Measurements from ENCODE around the gene SRSF12. TPM values are rescaled to one million over a fixed set of nuclear protein-coding genes. Genes with fewer than 3 reads are reported as not detected.
A peak's percentile ranks its signal among the peaks of the same experiment; 100 is the strongest.

The SRSF12 gene
- total and polyA plus RNA-seq, 5 experiments from 2014 or later: 0.05 to 0.20 TPM; not detected in 3

- H3K36me3 Mint-ChIP-seq: peaks cover 0 to 2% (median 0%) of the 10 kb centered on the region in 3 donors
- H3K27ac Mint-ChIP-seq: no peak overlapping the region
- peaks cover 0 to 8% (median 0%) of the 10 kb centered on the region in 5 donors for H3K27me3 Mint-ChIP-seq
- POLR2A ChIA-PET: interaction anchor here (1.4 kb wide), 1 partner anchor 36 kb away, joined by 3 read pairs; no protein-coding TSS in a partner anchor
- DNase-seq: no peak
- no peak for ATAC-seq
- H3K4me3 Mint-ChIP-seq: peak overlapping the region; percentile 46 to 88 (median 72)
- no peaks in the 10 kb centered on the region for H3K9me3 Mint-ChIP-seq
- peaks cover 8 to 11% (median 10%) of the 10 kb centered on the region in 4 donors for H3K4me1 Mint-ChIP-seq
Observed at GRCh38 chr6:89118931-89119330, 1.1 kb upstream of the SRSF12 start.

- ATAC-seq: no peak
- Mint-ChIP-seq H3K27ac (peak overlapping the region in 6 of 10 donors; percentile 0 to 81 (median 65)), H3K9me3 (no peaks in the 10 kb centered on the region), H3K4me3 (peak overlapping the region; percentile 76 to 91 (median 86)), H3K36me3 (peaks cover 0 to 2% (median 0%) of the 10 kb centered on the region in 3 donors), H3K27me3 (peaks cover 0 to 8% (median 0%) of the 10 kb centered on the region in 5 donors), H3K4me1 (peaks cover 8 to 11% (median 10%) of the 10 kb centered on the region in 4 donors)
- POLR2A ChIA-PET: interaction anchor here (1.1 to 1.6 kb wide), 3 partner anchors 33 to 37 kb away, joined by 3 to 8 read pairs (median 6); partner anchors contain the start of gene PNRC1
- no peak for DNase-seq
Observed at GRCh38 chr6:89116702-89117101, 1.2 kb downstream of the SRSF12 start.

DNA sequence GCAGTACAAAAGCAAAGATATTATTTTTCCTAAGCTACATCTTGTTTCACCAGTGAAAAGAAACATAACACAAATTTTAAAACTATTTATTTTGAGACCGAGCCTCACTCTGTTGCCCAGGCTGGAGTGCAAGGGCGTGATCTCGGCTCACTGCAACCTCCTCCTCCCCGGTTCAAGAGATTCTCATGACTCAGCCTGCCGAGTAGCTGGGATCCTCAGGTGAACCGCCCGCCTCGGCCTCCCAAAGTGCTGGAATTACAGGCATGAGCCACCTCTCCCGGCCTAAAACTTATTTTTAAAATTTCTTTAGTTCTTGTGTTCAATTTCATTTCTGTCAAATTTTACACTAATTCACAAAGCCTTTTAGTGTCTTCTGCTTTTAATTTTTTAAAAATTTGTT, 5.9 kb downstream of the SRSF12 start:
- Mint-ChIP-seq H3K9me3 (no peaks in the 10 kb centered on the region), H3K27me3 (peaks cover 0 to 6% (median 0%) of the 10 kb centered on the region in 5 donors), H3K4me1 (peaks cover 2 to 4% (median 2%) of the 10 kb centered on the region in 4 donors), H3K4me3 (no peak overlapping the region), H3K36me3 (peaks cover 0 to 2% (median 0%) of the 10 kb centered on the region in 3 donors), H3K27ac (no peak overlapping the region)
- POLR2A ChIA-PET: no interaction called here
- DNase-seq (no peak), ATAC-seq (no peak)

DNA sequence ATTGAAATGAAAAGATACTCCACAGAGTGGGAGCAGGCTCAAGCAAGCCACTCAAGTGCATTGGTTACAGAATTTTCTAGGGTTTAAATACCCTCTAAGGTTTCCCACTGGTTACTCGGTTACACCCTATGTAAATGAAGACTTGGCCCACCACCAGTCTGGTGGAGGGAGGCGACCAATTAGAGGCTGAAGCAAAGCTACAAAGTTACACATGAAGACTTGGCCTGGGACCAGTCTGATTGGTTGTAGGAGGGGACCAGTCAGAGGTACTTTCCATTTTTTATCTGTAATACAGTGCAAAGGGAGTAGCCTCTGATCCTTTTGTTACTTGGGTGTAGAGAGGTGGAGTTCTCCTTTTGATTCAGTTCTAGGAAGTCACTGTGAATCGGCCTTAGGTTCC, 7.6 kb downstream of the SRSF12 start:
- Mint-ChIP-seq H3K27me3 (peaks cover 0 to 2% (median 0%) of the 10 kb centered on the region in 5 donors), H3K27ac (no peak overlapping the region), H3K36me3 (peaks cover 0 to 2% (median 0%) of the 10 kb centered on the region in 3 donors), H3K9me3 (no peaks in the 10 kb centered on the region), H3K4me3 (no peak overlapping the region), H3K4me1 (no peaks in the 10 kb centered on the region)
- DNase-seq (no peak), ATAC-seq (no peak)
- POLR2A ChIA-PET: no interaction called here

DNA sequence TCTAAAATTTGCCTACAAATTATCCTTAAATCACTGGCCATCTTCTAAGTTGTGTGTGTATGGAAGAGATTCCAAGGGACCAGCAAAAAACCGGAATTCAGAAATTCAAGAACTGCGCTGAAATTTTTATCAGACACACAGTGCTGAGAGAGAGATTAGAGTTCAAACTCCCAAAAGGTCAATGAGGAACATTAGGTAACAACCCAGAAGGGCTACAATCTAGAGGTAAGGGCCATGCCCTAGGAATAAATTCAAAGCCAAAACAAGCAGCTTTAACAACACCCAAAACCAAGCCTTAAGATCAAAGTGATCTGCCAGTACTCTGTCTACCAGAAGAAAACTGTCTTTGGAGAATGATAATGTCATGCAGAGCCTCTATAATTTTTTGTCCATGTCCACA, 17.8 kb downstream of the SRSF12 start:
- H3K9me3 Mint-ChIP-seq: no peaks in the 10 kb centered on the region
- POLR2A ChIA-PET: no interaction called here
- no peak overlapping the region for H3K27ac Mint-ChIP-seq
- H3K4me3 Mint-ChIP-seq: no peak overlapping the region
- H3K4me1 Mint-ChIP-seq: no peaks in the 10 kb centered on the region
- H3K36me3 Mint-ChIP-seq: peaks cover 0 to 10% (median 7%) of the 10 kb centered on the region in 3 donors
- no peak for DNase-seq
- no peaks in the 10 kb centered on the region for H3K27me3 Mint-ChIP-seq
- ATAC-seq: no peak

- POLR2A ChIA-PET: no interaction called here
- H3K27me3 Mint-ChIP-seq: no peaks in the 10 kb centered on the region
- no peak overlapping the region for H3K27ac Mint-ChIP-seq
- no peak for DNase-seq
- no peaks in the 10 kb centered on the region for H3K4me1 Mint-ChIP-seq
- H3K36me3 Mint-ChIP-seq: peaks cover 0 to 8% (median 7%) of the 10 kb centered on the region in 3 donors
- no peak overlapping the region for H3K4me3 Mint-ChIP-seq
- no peak for ATAC-seq
- no peaks in the 10 kb centered on the region for H3K9me3 Mint-ChIP-seq
Observed at GRCh38 chr6:89098461-89098860, 19.4 kb downstream of the SRSF12 start.

- ATAC-seq (no peak), DNase-seq (no peak)
- POLR2A ChIA-PET: no interaction called here
- no peak overlapping the region for H3K4me3 Mint-ChIP-seq
- no peaks in the 10 kb centered on the region for H3K9me3 Mint-ChIP-seq
- H3K4me1 Mint-ChIP-seq: peaks cover 29 to 62% (median 60%) of the 10 kb centered on the region in 4 donors
- H3K27me3 Mint-ChIP-seq: no peaks in the 10 kb centered on the region
- peak overlapping the region in 6 of 10 donors; percentile 5 to 79 (median 32) for H3K27ac Mint-ChIP-seq
- H3K36me3 Mint-ChIP-seq: peaks cover 12 to 43% (median 28%) of the 10 kb centered on the region in 3 donors
Observed at GRCh38 chr6:89087881-89088280, 30.0 kb downstream of the SRSF12 start.

DNA sequence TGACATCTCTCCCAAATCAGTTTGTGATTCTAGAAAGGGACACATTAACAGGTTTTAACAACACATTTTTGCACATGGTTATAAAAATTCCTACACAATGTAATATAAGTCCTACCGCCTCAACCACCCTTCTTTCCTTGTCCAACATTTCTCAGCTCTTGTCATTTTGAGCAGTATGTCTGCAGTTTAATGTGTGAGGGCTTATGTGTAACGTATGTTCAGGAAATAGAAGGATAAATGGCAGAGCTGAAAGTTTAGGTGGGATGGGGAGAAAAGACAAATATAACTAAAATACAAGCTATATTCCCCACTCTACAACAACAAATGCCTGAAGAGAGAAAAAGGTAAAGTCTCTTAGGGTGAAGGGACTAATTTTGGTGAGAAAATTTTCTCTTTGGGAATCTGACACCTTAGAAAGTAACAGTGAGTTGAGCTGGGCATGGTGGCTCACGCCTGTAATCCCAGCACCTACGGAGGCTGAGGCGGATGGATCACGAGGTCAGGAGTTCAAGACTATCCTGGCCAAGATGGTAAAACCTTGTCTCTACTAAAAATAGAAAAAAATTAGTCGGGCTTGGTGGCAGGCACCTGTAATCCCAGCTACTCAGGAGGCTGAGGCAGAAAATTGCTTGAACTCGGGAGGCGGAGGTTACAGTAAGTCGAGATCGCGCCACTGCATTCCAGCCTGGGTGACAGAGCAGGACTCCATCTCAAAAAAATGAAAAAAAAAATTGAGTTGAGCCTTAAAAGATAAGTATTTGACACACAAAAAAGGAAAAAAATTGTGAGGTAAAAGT, 32.3 kb downstream of the SRSF12 start:
- DNase-seq (peak in 3 of 10 donors; percentile 21 to 28 (median 24)), ATAC-seq (no peak)
- no peaks in the 10 kb centered on the region for H3K9me3 Mint-ChIP-seq
- POLR2A ChIA-PET: interaction anchor here (0.7 to 2.5 kb wide), 3 partner anchors 11 to 74 kb away, joined by 3 to 14 read pairs (median 7); partner anchors contain the start of gene PM20D2
- H3K4me3 Mint-ChIP-seq: peak overlapping the region in 6 of 10 donors; percentile 22 to 70 (median 66)
- peak overlapping the region in 8 of 10 donors; percentile 47 to 99 (median 72) for H3K27ac Mint-ChIP-seq
- H3K27me3 Mint-ChIP-seq: no peaks in the 10 kb centered on the region
- H3K4me1 Mint-ChIP-seq: peaks cover 32 to 69% (median 63%) of the 10 kb centered on the region in 4 donors
- H3K36me3 Mint-ChIP-seq: peaks cover 17 to 54% (median 36%) of the 10 kb centered on the region in 3 donors

- Mint-ChIP-seq H3K4me3 (peak overlapping the region; percentile 10 to 89 (median 68)), H3K4me1 (peaks cover 33 to 66% (median 59%) of the 10 kb centered on the region in 4 donors), H3K9me3 (no peaks in the 10 kb centered on the region), H3K27ac (peak overlapping the region; percentile 47 to 99 (median 72)), H3K36me3 (peaks cover 17 to 54% (median 36%) of the 10 kb centered on the region in 3 donors), H3K27me3 (no peaks in the 10 kb centered on the region)
- ATAC-seq (no peak), DNase-seq (peak in 1 of 10 donors; percentile 17)
- POLR2A ChIA-PET: interaction anchor here (1.1 to 2.6 kb wide), 3 partner anchors 32 to 73 kb away, joined by 3 to 14 read pairs (median 6); partner anchors contain the start of gene PM20D2
Observed at GRCh38 chr6:89084954-89085353, 32.9 kb downstream of the SRSF12 start.

DNA sequence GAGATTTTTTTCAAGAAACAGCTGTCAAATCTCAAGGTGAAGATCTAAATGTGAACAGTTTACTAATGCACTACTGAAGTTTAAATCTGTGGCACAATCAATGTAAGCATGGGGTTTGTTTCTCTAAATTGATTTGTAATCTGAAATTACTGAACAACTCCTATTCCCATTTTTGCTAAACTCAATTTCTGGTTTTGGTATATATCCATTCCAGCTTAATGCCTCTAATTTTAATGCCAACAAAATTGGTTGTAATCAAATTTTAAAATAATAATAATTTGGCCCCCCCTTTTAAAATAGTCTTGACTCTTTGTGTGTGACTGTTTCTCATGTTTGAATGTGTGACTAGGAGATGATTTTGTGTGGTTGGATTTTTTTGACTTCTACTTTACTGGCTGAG, 33.3 kb downstream of the SRSF12 start:
- peak overlapping the region; percentile 10 to 99 (median 74) for H3K4me3 Mint-ChIP-seq
- POLR2A ChIA-PET: interaction anchor here (1.1 to 2.6 kb wide), 3 partner anchors 32 to 73 kb away, joined by 3 to 14 read pairs (median 6); partner anchors contain the start of gene PM20D2
- H3K36me3 Mint-ChIP-seq: peaks cover 17 to 54% (median 36%) of the 10 kb centered on the region in 3 donors
- H3K4me1 Mint-ChIP-seq: peaks cover 31 to 62% (median 56%) of the 10 kb centered on the region in 4 donors
- ATAC-seq: no peak
- H3K27ac Mint-ChIP-seq: peak overlapping the region; percentile 54 to 99 (median 76)
- peak in 1 of 10 donors; percentile 10 for DNase-seq
- H3K27me3 Mint-ChIP-seq: no peaks in the 10 kb centered on the region
- H3K9me3 Mint-ChIP-seq: no peaks in the 10 kb centered on the region

GRCh38 chr6:89082486-89082891, 35.4 kb downstream of the SRSF12 start:
- peaks cover 17 to 52% (median 36%) of the 10 kb centered on the region in 3 donors for H3K36me3 Mint-ChIP-seq
- no peaks in the 10 kb centered on the region for H3K9me3 Mint-ChIP-seq
- peaks cover 27 to 54% (median 50%) of the 10 kb centered on the region in 4 donors for H3K4me1 Mint-ChIP-seq
- POLR2A ChIA-PET: interaction anchor here (0.7 to 6.0 kb wide), 7 partner anchors 8 to 566 kb away, joined by 3 to 105 read pairs (median 6); partner anchors contain the start of genes PM20D2, RNGTT and UBE2J1
- H3K27me3 Mint-ChIP-seq: no peaks in the 10 kb centered on the region
- H3K4me3 Mint-ChIP-seq: peak overlapping the region; percentile 87 to 99 (median 94)
- no peak for ATAC-seq
- H3K27ac Mint-ChIP-seq: peak overlapping the region; percentile 86 to 99 (median 95)
- DNase-seq: peak in 4 of 10 donors; percentile 21 to 44 (median 32)

- no peaks in the 10 kb centered on the region for H3K9me3 Mint-ChIP-seq
- no peaks in the 10 kb centered on the region for H3K27me3 Mint-ChIP-seq
- peak overlapping the region; percentile 87 to 99 (median 94) for H3K4me3 Mint-ChIP-seq
- H3K27ac Mint-ChIP-seq: peak overlapping the region; percentile 86 to 99 (median 95)
- peaks cover 23 to 49% (median 46%) of the 10 kb centered on the region in 4 donors for H3K4me1 Mint-ChIP-seq
- ATAC-seq: peak; percentile 52 to 61
- peak; percentile 96 to 100 (median 99) for DNase-seq
- H3K36me3 Mint-ChIP-seq: peaks cover 17 to 48% (median 36%) of the 10 kb centered on the region in 3 donors
- POLR2A ChIA-PET: interaction anchor here (0.5 to 6.0 kb wide), 15 partner anchors 10 to 1380 kb away, joined by 3 to 105 read pairs (median 7); partner anchors contain the start of genes AKIRIN2, PM20D2, RNGTT and UBE2J1
Observed at GRCh38 chr6:89081423-89082322, 36.2 kb downstream of the SRSF12 start.
